C4-2B (cell line): ENCODE data around the gene AQP10.

Experiments
- CTCF ChIP-seq: fragments of 450-650 bp; conservative IDR thresholded peaks from 2 replicates; pipeline ENCODE4 v1.5.1; 2017; ENCODE audit warnings: mild to moderate bottlenecking
- ZFX ChIP-seq: fragments of 450-650 bp; IDR thresholded peaks from 2 replicates; pipeline ENCODE4 v1.6.1; 2017

GRCh38 chr1:154272999-154273563 is 47.8 kb upstream of the AQP10 start:
- TF ChIP-seq CTCF (no peak), ZFX (no peak)
